HG03342 (cell line): Measurements from ENCODE around the gene TANC1.

Experiments
- ATAC-seq: cut with Tn5 transposase; IDR thresholded peaks from one replicate; pipeline ENCODE4 v1.9.1; 2021; ENCODE audit warnings: mild to moderate bottlenecking, moderate library complexity; ENCODE audit not compliant: unreplicated experiment

The TANC1 gene

DNA sequence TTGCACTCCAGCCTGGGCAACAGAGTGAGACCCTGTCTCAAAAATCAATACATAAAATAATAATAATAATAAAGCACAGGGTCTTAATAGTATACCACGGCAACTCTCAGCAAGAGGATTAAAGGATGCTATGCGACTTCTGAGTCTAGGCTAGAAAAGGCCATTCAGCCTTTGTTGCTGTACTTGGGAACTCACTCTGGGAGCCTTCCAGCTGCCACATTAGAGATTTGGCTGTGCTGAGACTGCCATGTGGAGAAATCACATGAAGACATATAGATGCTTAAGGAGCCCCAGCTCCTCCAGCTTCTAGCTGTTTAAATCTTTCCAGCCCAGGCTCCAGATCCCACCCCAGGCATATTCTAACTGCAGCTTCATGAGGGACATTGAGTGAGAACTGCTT lies 8.2 kb upstream of the TANC1 start:
- ATAC-seq: no peak

DNA sequence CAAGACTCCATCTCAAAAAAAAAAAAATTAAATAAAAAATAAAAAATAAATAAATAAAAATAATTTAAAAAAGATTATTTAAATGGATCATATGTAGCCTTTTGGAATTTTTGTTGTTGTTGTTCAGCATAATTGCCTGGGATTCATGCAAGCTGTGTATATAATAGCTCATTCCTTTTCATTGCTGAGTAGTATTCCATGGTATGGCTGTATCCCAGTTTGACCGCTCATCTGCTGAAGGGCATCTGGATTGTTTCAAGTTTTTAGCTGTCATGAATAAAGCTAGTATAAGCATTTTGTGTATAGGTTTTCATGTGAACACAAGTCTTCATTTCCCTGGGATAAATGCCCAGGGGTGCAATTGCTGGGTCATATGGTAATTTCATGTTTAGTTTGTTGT lies 6.4 kb upstream of the TANC1 start:
- no peak for ATAC-seq

DNA sequence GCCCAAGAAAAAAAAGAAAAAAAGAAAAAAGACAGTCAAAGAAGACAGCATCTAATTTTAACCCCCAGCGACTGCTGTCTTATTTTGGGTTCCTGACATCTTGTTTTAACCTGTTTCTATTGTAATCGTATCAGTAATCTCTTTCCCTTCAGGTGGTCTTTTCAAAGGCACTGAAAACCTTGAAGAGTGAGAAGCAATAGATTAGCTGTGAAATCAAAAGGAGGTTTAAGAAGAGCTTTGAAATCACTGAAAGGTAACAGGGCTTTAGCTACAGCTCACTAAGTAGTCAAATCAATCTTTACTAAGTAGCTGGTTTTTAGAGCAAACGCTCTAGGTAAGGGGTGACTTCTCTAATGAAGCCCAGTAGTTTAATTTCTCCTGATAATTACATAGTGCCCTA lies 5.4 kb upstream of the TANC1 start:
- ATAC-seq: no peak

DNA sequence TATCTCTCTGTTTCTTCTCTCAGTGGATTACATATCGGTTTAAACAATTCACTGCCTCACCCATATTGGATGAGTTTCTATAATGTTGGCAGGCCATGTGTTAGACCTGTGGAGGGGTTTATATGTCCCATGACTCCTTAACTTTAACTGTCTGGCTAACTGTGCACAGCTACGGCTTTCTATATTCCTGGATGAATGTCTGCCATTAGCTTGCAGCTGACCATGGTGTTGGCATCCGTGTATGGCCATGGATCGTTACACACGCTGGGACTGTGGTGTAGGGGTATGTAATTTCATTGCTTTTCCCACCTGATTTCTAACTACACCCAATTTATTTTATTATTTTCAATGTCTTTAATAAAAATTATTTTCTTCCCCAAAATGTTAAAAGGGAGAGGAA lies 3.3 kb upstream of the TANC1 start:
- no peak for ATAC-seq

DNA sequence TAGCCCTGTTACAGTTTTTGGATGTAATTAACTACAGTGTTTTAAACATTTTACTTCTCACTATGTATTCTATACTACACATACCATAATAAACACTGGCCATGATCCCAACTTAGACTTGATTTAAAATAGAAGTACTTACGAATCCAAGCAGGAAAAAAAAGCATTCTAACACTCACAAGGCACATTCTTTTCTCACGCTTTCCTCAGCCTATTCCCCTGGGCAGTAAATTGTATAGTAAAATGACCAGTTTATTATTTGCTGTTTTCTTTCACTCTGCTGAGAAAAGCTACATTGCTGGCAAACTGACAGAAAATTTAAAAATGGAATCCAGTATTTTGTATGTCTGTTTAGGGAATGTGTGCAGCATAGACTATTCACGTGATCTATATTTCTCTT lies 2.8 kb upstream of the TANC1 start:
- ATAC-seq: no peak

DNA sequence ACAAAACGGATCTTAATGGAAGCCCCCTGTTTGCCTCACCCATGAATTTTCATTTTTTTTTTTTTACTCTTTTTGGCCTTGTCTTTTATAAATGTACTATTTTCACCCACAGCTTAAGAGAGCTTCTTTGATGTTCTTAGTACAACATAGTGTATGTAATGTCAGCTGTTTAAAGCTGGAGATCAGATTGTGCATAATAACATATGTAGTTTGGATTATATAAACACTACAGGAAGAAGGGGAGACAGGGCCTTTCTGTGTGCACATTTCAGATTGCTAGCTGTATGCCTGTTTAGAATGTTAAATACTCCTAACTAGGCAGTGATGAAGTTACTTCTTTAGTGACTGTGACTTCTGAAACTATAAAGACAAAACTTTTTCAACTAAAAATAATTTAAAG lies 2.1 kb upstream of the TANC1 start:
- no peak for ATAC-seq

DNA sequence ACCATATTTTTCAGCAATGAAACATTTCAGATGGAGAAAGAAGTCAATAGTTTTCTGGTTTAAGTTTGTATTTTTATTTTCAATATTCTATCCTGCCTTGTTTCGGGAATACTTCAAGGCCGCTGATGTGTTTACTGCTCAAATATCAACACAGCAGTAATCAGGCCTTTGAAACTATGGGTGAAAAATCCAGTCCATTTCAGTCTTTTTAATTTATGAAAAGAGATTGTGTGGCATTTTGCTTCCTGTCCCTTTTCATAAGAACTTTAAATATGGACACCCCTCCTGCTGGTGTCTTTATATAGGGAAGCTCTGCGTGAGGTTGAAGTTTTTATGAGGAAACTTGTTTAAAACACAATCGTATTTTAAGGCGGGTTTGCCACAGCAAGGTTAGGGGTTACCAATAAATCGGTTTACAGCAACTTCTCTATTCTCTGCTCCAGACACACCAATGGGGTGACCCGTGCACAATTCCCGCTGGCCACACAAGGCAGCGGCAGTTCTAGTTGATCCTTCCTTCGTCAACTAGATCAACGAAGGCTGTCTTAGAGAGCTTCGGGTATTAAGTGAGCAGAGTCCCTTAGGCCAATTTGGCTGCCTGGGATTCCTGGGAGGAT lies 1.2 kb upstream of the TANC1 start:
- no peak for ATAC-seq

DNA sequence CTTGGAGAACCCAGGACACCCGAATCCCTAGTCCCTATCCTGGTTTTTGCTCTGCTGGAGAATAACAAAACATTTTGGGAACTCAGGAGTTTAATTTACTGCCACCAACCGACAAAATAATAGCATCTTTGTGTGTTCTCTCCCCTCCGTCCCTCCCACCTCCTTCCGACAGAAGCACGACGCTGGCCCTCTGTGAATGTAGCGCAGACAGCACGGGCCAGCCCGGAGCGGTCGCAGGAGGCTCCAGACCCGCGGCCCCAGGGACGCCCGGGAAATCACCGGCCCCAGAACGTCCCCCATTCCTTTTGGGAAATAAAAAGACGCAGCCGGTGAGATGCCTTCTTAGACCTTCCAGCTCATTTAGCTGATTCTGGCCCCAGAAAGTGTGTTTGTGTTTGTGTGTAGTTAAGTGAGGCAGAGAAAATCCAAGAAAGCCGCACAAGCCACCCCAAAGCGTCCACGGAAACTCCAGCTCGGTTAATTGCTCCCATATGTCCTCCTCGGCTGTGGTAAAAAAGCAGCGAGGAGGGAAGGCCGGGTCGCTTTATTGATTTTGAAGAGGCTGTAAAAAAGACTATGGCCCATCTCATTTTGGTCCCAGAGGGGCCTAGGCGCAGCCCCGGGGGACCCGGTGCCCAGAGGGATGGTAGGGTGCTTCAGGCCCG lies 577 bp upstream of the TANC1 start:
- no peak for ATAC-seq

DNA sequence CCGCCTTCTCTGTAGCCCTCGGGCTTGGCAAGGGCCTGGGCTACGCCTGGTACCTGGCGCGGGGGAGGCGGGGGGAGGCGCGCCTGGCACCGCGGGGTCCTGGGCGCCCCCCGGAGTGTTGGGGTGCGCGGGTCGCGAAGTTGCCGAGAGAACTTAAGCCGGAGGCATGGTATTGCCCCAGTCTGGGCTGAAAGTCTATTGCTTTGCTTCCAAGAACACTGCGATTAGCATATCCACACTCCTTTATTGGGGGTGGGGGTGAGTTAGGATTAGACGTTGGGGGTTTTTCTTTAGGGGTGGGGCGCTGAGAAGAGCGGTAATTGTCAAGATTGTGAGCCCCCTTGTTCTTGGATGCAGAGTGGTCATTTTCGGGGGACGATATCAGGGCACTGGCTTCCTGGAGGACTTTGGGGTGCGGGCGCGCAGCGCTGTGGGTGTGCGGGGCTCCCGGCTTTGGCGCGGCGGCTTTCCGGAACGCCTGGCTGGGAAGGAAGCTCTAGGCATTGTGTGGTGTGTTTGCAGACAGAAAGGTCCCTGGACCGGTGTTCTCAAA lies 798 bp downstream of the TANC1 start:
- ATAC-seq: no peak

DNA sequence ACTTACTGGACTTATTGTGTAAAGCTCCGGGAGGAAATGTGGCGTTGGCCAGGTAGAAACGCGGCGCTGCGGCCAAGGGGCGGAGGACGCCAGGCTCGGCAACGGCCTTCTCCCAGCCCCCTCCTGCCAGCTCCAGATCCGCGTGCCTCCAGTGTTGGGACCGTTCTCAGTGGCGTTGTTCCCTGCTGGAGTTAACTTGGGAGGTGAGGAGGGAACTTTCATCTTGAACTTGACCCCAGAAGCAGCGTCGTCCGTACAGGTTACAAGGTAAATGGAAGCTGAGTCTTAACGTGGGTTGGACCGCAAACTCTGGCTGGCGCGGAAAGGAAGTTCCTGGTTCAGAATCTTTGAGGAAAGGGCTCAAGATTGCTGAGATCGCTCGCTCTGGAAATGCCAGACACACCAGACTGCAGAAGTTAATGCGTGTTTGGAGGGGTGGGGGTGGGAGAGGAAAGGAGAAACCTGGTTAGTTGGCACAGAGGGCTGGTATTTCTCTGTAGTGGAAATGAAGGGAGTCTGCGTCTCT lies 1.3 kb downstream of the TANC1 start:
- ATAC-seq: no peak

DNA sequence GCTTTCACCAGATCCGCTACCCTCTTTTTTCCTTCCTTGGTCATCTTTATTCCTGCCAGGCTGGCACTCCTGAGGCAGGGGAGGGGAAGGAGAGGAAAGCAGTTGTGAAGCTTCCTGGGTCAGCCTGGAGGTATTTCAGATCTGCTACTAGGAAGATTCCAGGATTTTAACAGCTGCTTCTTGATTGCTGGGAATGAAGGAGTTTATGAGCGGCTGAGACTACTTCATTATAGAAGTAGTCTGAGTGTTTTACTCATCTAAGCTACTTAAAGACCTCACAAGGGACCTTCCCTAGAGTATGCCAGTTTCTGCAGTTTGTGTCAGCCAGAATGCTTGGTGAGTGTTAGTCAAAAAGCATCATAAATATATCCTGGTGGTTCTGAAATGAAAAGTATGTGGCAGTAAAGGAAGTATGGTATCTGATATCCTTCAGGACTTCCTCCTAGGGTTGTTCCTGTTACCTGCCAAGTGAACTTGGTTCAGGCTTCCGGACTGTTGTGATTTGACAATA lies 1.9 kb downstream of the TANC1 start:
- ATAC-seq: no peak

DNA sequence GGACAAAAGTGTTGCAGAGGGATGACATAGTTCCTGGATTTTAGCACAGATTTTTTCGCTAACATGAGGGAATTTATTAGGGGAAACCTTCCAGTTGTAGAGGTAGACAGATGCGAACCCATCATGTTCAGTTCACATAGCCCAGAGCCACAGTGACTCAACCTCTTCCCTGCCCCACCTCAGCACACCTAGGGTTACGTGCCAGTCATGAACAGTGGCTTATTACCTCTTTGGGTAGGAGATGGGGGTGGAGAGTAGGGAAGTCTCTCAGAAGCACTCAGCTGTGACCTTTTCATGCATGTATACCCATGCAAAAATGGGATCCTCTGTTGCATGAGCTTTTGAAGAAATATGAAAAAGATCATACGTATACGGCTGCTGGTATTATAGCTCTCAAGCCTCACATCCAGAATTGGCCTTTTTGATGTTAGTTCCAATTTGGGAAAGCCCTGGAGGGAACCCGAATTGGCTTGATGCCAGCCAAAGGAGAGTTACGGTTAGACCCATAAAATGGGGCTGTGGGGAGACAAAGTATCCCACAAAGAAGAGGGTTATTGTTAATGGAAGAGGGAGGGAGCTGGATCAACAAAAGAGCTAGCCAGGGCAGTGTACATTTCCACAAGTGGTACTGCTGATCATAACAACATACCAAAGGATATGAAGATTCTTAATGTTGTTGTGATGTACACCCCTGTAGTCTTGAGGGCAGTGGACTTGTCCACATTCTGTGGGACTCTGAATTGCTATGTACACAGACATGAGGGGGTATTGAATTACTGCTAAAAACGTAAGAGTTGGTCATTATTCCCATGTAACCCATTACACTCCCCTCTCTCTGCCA lies 4.9 kb downstream of the TANC1 start:
- no peak for ATAC-seq

DNA sequence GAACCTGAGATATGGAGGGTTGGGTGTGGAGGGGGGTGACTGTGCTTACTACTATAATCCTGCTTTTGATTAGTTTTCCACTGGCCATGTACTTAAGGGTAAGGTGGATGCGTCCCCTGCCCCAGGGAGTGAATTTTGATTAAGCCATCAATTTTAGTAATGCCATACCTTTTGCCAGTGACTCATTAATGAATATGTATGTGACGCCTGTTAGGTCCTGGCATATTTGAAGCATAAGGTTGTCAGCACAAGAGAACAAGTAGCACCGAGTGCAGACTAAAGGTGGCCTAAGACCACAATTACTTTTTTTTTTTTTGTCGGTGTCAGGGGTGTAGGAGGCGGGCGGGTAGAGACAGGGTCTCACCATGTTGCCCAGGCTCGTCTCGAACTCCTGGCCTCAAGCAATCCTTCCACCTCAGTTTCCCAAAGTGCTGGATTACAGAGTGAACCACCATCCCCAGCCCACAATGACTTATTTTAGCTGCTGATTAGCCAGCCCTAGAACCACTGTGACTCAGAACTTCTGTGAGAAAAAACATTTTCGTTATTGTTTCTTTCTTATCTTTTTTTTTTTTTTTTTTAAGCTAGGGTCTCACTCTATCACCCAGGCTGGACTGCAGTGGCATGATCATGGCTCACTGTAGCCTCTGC lies 7.0 kb downstream of the TANC1 start:
- ATAC-seq: no peak

DNA sequence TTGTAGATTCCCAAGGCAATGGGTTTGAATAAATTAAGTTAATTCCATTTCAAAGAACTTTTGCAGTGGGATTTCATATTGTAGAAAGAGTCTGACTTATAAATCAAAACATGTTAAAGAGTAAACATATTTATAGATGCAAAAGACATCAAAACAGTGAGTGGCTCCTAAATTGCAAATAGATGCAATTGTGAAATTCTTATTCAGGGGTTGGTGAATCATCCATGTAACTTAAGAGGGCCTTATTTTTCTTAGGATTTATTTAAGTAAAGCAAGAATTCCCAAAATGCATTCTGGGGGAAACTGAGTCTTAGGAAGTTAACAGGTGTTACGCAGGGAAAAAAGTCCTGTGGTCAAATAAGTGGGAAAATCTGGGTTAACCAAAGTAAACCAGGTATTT lies 11.3 kb downstream of the TANC1 start:
- no peak for ATAC-seq

DNA sequence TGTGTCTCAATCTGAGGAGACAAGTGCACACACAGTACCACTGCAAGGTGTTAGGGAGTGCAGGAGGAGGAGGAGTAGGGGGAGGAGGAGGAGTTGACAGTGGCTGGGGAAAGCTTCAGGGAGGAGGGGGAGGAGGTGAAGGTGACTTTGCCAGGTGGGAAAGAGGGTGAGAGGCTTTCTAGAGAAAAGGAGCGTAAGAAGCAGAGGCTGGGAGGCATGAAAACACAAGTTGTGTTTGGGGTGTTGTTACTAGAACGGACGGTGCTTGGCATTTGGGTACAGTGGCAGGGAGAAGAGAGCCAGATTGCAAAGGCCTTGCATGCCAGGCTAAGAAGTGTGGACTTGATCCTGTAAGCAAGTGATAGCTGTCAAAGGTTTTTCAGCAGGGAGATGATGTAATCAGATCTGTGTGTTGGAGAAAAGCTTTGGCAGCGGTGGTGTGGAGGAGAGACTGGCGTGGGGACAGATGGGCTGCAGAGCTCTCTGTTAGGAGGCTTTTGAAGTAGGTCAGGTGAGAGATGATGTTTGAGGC lies 16.2 kb downstream of the TANC1 start:
- ATAC-seq: no peak

DNA sequence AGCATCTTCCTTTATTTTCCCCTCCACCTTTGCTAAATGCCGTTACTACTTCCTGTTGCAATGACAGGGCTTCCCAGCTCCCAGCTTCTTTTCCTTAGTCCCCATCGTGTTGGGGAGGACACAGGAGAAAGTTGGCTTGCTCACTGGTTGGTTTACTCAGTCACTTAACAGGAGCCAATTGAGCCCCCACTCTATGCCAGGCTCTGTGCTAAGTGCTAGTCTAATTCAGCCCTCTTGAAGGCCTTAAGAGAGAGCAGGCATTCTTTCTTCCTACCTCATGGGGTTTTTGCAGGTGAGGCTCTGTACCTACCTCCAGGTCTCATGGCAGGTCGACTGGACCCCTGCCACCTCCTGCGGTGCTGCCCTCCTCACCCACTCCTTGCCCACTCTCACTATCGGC lies 20.1 kb downstream of the TANC1 start:
- ATAC-seq: no peak

DNA sequence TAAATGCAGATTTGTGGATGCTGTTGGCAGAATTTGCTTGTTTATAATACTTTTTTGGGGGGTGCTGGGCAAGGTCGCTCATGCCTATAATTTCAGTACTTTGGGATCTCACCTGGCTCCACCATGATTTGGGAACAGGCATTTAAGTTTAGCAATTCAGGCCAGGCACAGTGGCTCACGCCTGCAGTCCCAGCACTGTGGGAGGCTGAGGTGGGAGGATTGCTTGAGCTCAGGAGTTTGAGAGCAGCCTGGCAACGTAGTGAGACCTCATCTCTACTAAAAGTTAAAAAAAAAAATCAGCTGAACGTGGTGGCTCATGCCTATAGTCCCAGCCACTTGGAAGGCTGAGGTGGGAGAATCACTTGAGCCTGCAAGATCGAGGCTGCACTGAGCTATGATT lies 20.7 kb downstream of the TANC1 start:
- no peak for ATAC-seq

DNA sequence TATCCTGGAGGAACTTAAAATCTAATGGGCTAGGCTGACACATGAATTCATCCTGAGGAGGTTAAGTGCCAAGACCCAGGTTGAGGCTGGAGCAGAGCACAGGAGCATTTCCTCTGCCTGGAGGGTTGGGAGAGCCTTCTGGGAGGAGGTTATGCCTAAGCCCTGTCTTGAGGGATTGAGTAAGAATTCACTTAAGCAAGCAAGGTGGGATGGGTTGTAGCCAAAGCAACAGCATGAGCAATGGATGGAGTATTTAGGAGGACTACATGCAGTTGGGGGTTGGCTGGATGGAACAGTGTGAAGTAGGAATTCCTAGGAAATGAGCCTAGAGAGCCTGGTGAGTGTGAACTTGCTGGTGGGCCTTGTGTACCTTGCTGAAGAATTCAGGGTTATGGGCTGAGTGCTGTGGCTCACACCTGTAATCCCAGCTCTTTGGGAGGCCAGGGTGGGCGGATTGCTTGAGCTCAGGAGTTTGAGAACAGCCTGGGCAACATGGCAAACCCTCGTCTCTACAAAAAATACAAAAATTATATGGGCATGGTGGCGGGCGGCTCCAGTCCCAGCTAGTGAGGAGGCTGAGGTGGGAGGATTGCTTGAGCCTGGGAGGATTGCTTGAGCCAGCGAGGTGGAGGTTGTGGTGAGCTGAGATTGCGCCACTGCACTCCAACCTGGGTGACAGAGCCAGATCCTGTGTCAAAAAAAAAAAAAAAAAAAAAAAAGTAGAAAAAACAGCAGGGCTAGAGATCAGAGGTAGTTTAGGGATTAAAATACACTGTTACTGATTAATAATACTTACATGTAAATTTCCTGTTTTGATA lies 22.2 kb downstream of the TANC1 start:
- ATAC-seq: no peak

DNA sequence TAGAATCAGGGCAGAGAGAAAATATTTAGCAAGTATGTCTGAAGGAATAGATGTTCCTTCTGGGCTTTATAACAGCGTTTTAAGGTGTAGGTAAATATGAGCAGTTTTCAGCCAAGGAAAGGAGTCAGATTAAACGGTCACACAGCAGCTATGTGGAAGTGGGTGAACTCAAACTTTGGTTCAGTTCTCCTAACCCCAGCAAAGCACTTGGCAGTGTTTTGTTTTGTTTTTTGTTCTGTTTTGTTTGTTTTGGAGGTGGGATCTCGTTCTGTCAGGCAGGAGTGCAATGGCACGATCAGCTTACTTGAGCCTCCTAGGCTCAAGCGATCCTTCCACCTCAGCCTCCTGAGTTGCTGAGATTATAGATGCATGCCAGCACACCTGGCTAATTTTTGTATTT lies 24.6 kb downstream of the TANC1 start:
- ATAC-seq: no peak
